Kidney (tissue), 14 donors: ENCODE measurements around the gene CEP89. TPM values are rescaled to one million over a fixed set of nuclear protein-coding genes. Genes with fewer than 3 reads are reported as not detected.

Source experiments
- DNase-seq, 5 donors: peaks; one replicate each; pipeline ENCODE4 v3.0.0-alpha.2; 2013 to 2020
- FAIRE-seq: peaks from 2 replicates; lab custom pipeline; 2012; peaks lifted over from hg19 to GRCh38; lab: Jason Lieb, UNC
- H3K27ac ChIP-seq, 2 donors: one replicate each; pipeline ENCODE4 v1.7.0; 2013; ENCODE audit warnings: low read depth in 2 of 2, low read length in 2 of 2, inconsistent platforms in 1 of 2
- H3K27me3 ChIP-seq: one replicate; pipeline ENCODE4 v1.7.1; 2013; ENCODE audit warnings: low read length, inconsistent platforms; ENCODE audit not compliant: control insufficient read depth, insufficient read depth
- H3K36me3 ChIP-seq, 3 donors: one replicate each; pipeline versions ENCODE4 v1.7.0 to v1.7.1; 2013; ENCODE audit warnings: low read length in 3 of 3, control low read depth in 1 of 3, inconsistent platforms in 1 of 3; ENCODE audit not compliant: insufficient read depth in 3 of 3, control insufficient read depth in 2 of 3
- H3K4me1 ChIP-seq, 3 donors: one replicate each; pipeline versions ENCODE4 v1.7.0 to v1.7.1; 2013; ENCODE audit warnings: low read length in 3 of 3, inconsistent platforms in 1 of 3, low read depth in 1 of 3; ENCODE audit not compliant: control insufficient read depth in 2 of 3, insufficient read depth in 2 of 3
- H3K4me3 ChIP-seq, 3 donors: one replicate each; pipeline versions ENCODE4 v1.7.0 to v1.8.1; 2013; ENCODE audit warnings: low read length in 3 of 3, control low read depth in 1 of 3, inconsistent platforms in 1 of 3
- H3K9ac ChIP-seq, 3 donors: one replicate each; pipeline versions ENCODE4 v1.7.0 to v1.7.1; 2013; ENCODE audit warnings: low read length in 3 of 3, control low read depth in 1 of 3, inconsistent platforms in 1 of 3
- H3K9me3 ChIP-seq, 3 donors: one replicate each; pipeline versions ENCODE4 v1.7.0 to v1.7.1; 2013; ENCODE audit warnings: low read length in 3 of 3, control low read depth in 1 of 3, inconsistent platforms in 1 of 3; ENCODE audit not compliant: control insufficient read depth in 2 of 3, insufficient read depth in 1 of 3
- CTCF ChIP-seq: IDR thresholded peaks from 3 replicates; pipeline ENCODE4 v1.5.1; 2012; ENCODE audit warnings: mild to moderate bottlenecking, moderate library complexity, borderline replicate concordance; ENCODE audit not compliant: insufficient read depth; ENCODE audit errors: extremely low read depth
- intact Hi-C: fragments of 100-400 bp; cut with DNase I; formaldehyde crosslinking; loops from one replicate; pipeline ENCODE4 v1.11.1; 2022
- polyA plus RNA-seq: library from polyadenylated mRNA; stranded (reverse); fragments of 350-450 nt; fragmentation: Illumina TruSeq; extraction: RNeasy Lipid Tissue Mini Kit (QIAGEN cat#74804); gene quantifications from one replicate; pipeline ENCODE4 v1.2.3, GENCODE V29; 2014; ENCODE audit warnings: low read depth, low replicate concordance; ENCODE audit not compliant: insufficient read depth
- total RNA-seq: library from RNA; stranded (reverse); fragmentation: NEBNext Ultra II Directional; extraction: Animal tissue kit (Norgen Biotek cat#: 25700); gene quantifications from one replicate; pipeline ENCODE4 v1.2.1, GENCODE V29; 2021
- donor health status: control.
- donor health status: control.
- donor health status: control.
- donor health status: control.
- donor health status: control.
- donor health status: DM: yes; HTN: yes; CAD: no.
- donor health status: Normal renal cell carcinoma (clear cell type).

Gene CEP89
- total and polyA plus RNA-seq, 2 donors from 2014 or later = 12.4 to 24.0 TPM

GRCh38 chr19:32880622-32881021 lies 91.1 kb downstream of the CEP89 start:
- Histone ChIP-seq H3K9me3 (no peaks in the 10 kb centered on the region), H3K9ac (no peak overlapping the region), H3K4me1 (no peaks in the 10 kb centered on the region), H3K27ac (no peak overlapping the region), H3K36me3 (no peaks in the 10 kb centered on the region), H3K27me3 (no peaks in the 10 kb centered on the region), H3K4me3 (no peak overlapping the region)
- no peak for TF ChIP-seq CTCF
- intact Hi-C loops = no loop called here
- FAIRE-seq = no peak
- DNase-seq = no peak

GRCh38 chr19:32879741-32880140 lies 92.0 kb downstream of the CEP89 start:
- Histone ChIP-seq H3K27ac (no peak overlapping the region), H3K36me3 (no peaks in the 10 kb centered on the region), H3K4me1 (no peaks in the 10 kb centered on the region), H3K4me3 (no peak overlapping the region), H3K27me3 (no peaks in the 10 kb centered on the region), H3K9me3 (no peaks in the 10 kb centered on the region), H3K9ac (no peak overlapping the region)
- FAIRE-seq = no peak
- DNase-seq = no peak
- TF ChIP-seq CTCF = no peak
- intact Hi-C loops = no loop called here

GRCh38 chr19:32878988-32879387 lies 92.8 kb downstream of the CEP89 start:
- Histone ChIP-seq H3K9me3 (no peaks in the 10 kb centered on the region), H3K27me3 (no peaks in the 10 kb centered on the region), H3K4me3 (no peak overlapping the region), H3K4me1 (no peaks in the 10 kb centered on the region), H3K9ac (no peak overlapping the region), H3K27ac (no peak overlapping the region), H3K36me3 (no peaks in the 10 kb centered on the region)
- intact Hi-C loops = no loop called here
- FAIRE-seq = no peak
- TF ChIP-seq CTCF = no peak
- no peak for DNase-seq
